OCI-LY7 (cell line): ENCODE results near the gene ARMC7.
A peak's percentile ranks its signal among the peaks of the same experiment; 100 is the strongest.

Experiments used
- EZH2phosphoT487 ChIP-seq: fragments of 200-600 bp; sonication (generic); IDR thresholded peaks from 2 replicates; pipeline ENCODE4 v1.6.1; 2018; ENCODE audit warnings: low read depth, borderline replicate concordance, mild to moderate bottlenecking, mixed run types, antibody characterized with exemption, low read length, moderate library complexity, mixed read lengths
- TF ChIP-seq, protein P1 (sequence below): fragments of 200-600 bp; sonication (generic); conservative IDR thresholded peaks from 2 replicates; pipeline ENCODE4 v1.5.1; 2014; ENCODE audit warnings: mild to moderate bottlenecking, antibody characterized with exemption, low read length, moderate library complexity, mixed read lengths

DNA sequence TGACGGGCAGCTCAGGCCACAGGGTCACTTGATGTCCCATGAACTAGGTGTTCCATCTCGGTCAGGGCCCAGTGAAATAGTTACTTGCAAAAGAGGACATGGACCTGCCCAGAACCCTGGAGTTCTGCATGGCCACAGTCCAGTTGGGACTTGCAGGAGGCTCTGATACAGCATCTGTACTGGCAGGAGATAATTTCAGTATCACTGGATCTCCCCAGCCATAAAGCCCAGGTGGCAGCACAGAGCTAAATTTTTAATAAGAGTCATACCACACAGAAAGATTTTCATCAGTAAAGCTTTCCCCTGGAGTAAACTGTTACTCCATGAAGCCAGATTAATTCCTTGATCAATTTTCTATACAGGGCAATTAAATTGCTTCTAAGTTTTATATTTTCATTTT, 40.0 kb upstream of the ARMC7 start:
- TF ChIP-seq, protein P1, sequence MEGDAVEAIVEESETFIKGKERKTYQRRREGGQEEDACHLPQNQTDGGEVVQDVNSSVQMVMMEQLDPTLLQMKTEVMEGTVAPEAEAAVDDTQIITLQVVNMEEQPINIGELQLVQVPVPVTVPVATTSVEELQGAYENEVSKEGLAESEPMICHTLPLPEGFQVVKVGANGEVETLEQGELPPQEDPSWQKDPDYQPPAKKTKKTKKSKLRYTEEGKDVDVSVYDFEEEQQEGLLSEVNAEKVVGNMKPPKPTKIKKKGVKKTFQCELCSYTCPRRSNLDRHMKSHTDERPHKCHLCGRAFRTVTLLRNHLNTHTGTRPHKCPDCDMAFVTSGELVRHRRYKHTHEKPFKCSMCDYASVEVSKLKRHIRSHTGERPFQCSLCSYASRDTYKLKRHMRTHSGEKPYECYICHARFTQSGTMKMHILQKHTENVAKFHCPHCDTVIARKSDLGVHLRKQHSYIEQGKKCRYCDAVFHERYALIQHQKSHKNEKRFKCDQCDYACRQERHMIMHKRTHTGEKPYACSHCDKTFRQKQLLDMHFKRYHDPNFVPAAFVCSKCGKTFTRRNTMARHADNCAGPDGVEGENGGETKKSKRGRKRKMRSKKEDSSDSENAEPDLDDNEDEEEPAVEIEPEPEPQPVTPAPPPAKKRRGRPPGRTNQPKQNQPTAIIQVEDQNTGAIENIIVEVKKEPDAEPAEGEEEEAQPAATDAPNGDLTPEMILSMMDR = peak; percentile 76
- no peak for TF ChIP-seq EZH2phosphoT487
